ENCODE measurements around the gene WDR86. TPM values are rescaled to one million over a fixed set of nuclear protein-coding genes. Genes with fewer than 3 reads are reported as not detected.

Gene WDR86
- total RNA-seq, 2 experiments from 2014 or later, result 0.25 TPM

- no peak for DNase-seq
- Mint-ChIP-seq H3K4me1 (ENCODE audit: low read depth) (peaks cover 11% of the 10 kb centered on the region), H3K9me3 (no peaks in the 10 kb centered on the region), H3K36me3 (ENCODE audit: low read depth) (peaks cover 22% of the 10 kb centered on the region), H3K4me3 (no peak overlapping the region), H3K27me3 (no peaks in the 10 kb centered on the region), H3K27ac (no peak overlapping the region)
- intact Hi-C loops (cut with micrococcal nuclease), result no loop called here
- ChIA-PET POLR2A (interaction anchor here (0.9 to 1.1 kb wide), 2 partner anchors 14 to 72 kb away, joined by 3 to 4 read pairs; no protein-coding TSS in a partner anchor), CTCF (interaction anchor here (0.7 to 8.3 kb wide), 10 partner anchors 9 to 123 kb away, joined by 3 to 227 read pairs (median 5); no protein-coding TSS in a partner anchor)
- ATAC-seq, result no peak
- no peak for TF ChIP-seq CTCF (IDR thresholded peaks at IDR 0.05)
These were observed 43.5 kb downstream of the WDR86 start for GRCh38 chr7:151366166-151366879.

GRCh38 chr7:151363182-151363581 lies 46.7 kb downstream of the WDR86 start:
- Mint-ChIP-seq H3K27ac (no peak overlapping the region), H3K36me3 (ENCODE audit: low read depth) (peaks cover 32% of the 10 kb centered on the region), H3K4me3 (no peak overlapping the region), H3K9me3 (no peaks in the 10 kb centered on the region), H3K4me1 (ENCODE audit: low read depth) (peaks cover 3% of the 10 kb centered on the region), H3K27me3 (no peaks in the 10 kb centered on the region)
- POLR2A ChIA-PET, result interaction anchor here (0.9 to 2.1 kb wide), 3 partner anchors 11 to 101 kb away, joined by 3 to 6 read pairs (median 4); no protein-coding TSS in a partner anchor
- no peak for TF ChIP-seq CTCF (IDR thresholded peaks at IDR 0.05)
- DNase-seq (no peak), ATAC-seq (no peak)
- intact Hi-C loops (cut with micrococcal nuclease), result no loop called here
- CTCF ChIA-PET, result interaction anchor here (0.7 to 3.1 kb wide), 3 partner anchors 9 to 85 kb away, joined by 3 to 23 read pairs (median 8); no protein-coding TSS in a partner anchor

GRCh38 chr7:151361193-151361959 lies 48.5 kb downstream of the WDR86 start:
- DNase-seq, result no peak
- H3K4me3 Mint-ChIP-seq, result no peak overlapping the region
- TF ChIP-seq CTCF (IDR thresholded peaks at IDR 0.05), result no peak
- intact Hi-C loops (cut with micrococcal nuclease), result no loop called here
- H3K4me1 Mint-ChIP-seq (ENCODE audit: low read depth), result no peaks in the 10 kb centered on the region
- H3K9me3 Mint-ChIP-seq, result no peaks in the 10 kb centered on the region
- no peaks in the 10 kb centered on the region for H3K27me3 Mint-ChIP-seq
- H3K36me3 Mint-ChIP-seq (ENCODE audit: low read depth), result peaks cover 37% of the 10 kb centered on the region
- POLR2A ChIA-PET, result no interaction called here
- CTCF ChIA-PET, result interaction anchor here (0.6 to 3.1 kb wide), 6 partner anchors 9 to 87 kb away, joined by 3 to 23 read pairs (median 8); no protein-coding TSS in a partner anchor
- ATAC-seq, result no peak
- H3K27ac Mint-ChIP-seq, result no peak overlapping the region

- no peaks in the 10 kb centered on the region for H3K9me3 Mint-ChIP-seq
- intact Hi-C loops (cut with micrococcal nuclease), result no loop called here
- ATAC-seq (no peak), DNase-seq (peak; percentile 26)
- TF ChIP-seq CTCF (IDR thresholded peaks at IDR 0.05), result no peak
- ChIA-PET POLR2A (interaction anchor here (1.2 to 1.9 kb wide), 6 partner anchors 10 to 280 kb away, joined by 4 to 10 read pairs (median 4); no protein-coding TSS in a partner anchor), CTCF (interaction anchor here (1.0 to 8.9 kb wide), 19 partner anchors 8 to 408 kb away, joined by 3 to 226 read pairs (median 7); partner anchors contain the start of genes ABCF2, CHPF2 and NUB1)
- no peaks in the 10 kb centered on the region for H3K27me3 Mint-ChIP-seq
- H3K4me3 Mint-ChIP-seq, result no peak overlapping the region
- peaks cover 38% of the 10 kb centered on the region for H3K4me1 Mint-ChIP-seq (ENCODE audit: low read depth)
- H3K27ac Mint-ChIP-seq, result peak overlapping the region; percentile 86
- H3K36me3 Mint-ChIP-seq (ENCODE audit: low read depth), result peaks cover 36% of the 10 kb centered on the region
These were observed 57.3 kb downstream of the WDR86 start for GRCh38 chr7:151352512-151352911.

Measured in activated CD8-positive, alpha-beta T cell treated with anti-CD3 and anti-CD28 coated beads for 36 hours (primary cell).